Activated naive CD8-positive, alpha-beta T cell (primary cell): ENCODE measurements around the gene ANXA8.
A peak's percentile ranks its signal among the peaks of the same experiment; 100 is the strongest.
"Not testable (repeated sequence)": the region's sequence is repeated elsewhere in the genome, so short reads cannot be mapped to it uniquely, and the experiment has no call there.

Experiments
- H3K27ac Mint-ChIP-seq: one replicate; pipeline ENCODE4 v1.8.0; 2021; ENCODE audit warnings: mixed read lengths
- H3K27me3 Mint-ChIP-seq: one replicate; pipeline ENCODE4 v1.8.0; 2021; ENCODE audit warnings: mixed read lengths
- H3K36me3 Mint-ChIP-seq: one replicate; pipeline ENCODE4 v1.8.0; 2021; ENCODE audit warnings: mixed read lengths
- H3K4me1 Mint-ChIP-seq: one replicate; pipeline ENCODE4 v1.8.0; 2021; ENCODE audit warnings: low read depth, mixed read lengths
- H3K4me3 Mint-ChIP-seq: one replicate; pipeline ENCODE4 v1.8.0; 2021; ENCODE audit warnings: mild to moderate bottlenecking, mixed read lengths
- H3K9me3 Mint-ChIP-seq: one replicate; pipeline ENCODE4 v1.8.0; 2021; ENCODE audit warnings: low read depth, mixed read lengths

ANXA8 gene

GRCh38 chr10:47472647-47473046 lies 11.3 kb downstream of the ANXA8 start:
- H3K4me3 Mint-ChIP-seq, H3K27ac Mint-ChIP-seq, H3K4me1 Mint-ChIP-seq, H3K27me3 Mint-ChIP-seq, H3K36me3 Mint-ChIP-seq, H3K9me3 Mint-ChIP-seq: not testable (repeated sequence)

DNA sequence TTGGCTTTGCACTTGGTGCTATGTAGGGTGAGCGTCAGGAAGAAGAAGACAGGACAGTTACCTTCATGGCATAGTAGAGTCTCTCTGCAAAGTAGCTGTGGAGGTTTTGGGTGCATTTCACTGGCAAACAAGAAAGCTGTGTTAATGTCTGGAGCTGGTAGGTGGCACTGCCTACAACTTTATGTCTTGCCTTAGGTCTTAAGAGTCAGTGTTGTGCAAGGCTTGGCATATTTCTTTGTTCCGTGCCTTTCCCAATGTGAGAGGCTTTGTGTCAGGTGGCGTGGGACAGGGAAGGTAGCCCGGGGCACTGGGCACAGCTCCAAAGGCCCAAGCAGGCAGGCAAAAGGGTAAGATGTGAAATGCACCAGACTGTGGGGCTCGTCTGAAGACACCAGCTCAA lies 11.8 kb downstream of the ANXA8 start:
- H3K36me3 Mint-ChIP-seq, H3K27me3 Mint-ChIP-seq, H3K4me3 Mint-ChIP-seq, H3K4me1 Mint-ChIP-seq, H3K9me3 Mint-ChIP-seq, H3K27ac Mint-ChIP-seq: not testable (repeated sequence)

DNA sequence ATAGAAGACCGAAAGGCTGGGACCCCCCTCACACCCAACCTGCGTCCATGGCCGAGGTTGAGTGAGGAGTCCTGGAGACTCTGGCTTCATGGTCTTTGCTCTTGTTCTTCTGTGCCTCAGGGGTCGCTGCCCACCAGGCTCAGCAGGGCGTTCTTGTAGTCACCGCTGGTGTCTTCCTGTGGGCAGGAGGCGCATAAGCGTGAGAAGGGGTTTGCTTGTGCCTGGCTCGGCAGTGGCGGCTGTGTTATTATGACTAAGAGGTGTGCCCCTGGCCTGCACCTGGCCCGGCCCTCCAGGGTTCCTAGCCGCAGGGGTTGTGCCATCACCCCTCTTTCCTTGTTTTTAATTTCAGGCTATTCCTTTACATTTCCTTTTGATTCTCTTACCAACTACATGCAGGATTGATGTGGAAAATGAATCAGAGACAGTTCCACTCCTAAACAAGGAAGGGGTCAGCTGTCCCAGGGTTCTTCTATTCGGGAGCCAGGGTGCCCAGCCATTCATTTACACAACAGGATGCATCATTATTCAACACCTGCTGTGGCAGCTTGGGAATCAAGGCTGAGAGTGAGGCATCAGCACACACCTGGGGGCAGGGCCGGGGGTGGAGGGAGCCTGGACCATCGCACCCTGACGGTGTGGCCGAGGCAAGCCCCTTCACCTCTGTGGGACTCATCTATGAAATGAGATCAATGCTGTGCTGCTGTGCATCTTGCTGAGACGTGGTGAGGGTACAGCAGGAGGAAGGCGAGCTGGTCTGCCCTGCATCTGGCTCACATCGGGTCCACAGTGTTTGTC lies 15.0 kb downstream of the ANXA8 start:
- H3K27me3 Mint-ChIP-seq, H3K4me3 Mint-ChIP-seq, H3K9me3 Mint-ChIP-seq, H3K4me1 Mint-ChIP-seq, H3K27ac Mint-ChIP-seq, H3K36me3 Mint-ChIP-seq: not testable (repeated sequence)

- not testable (repeated sequence) for H3K27me3 Mint-ChIP-seq, H3K36me3 Mint-ChIP-seq, H3K4me1 Mint-ChIP-seq, H3K9me3 Mint-ChIP-seq, H3K27ac Mint-ChIP-seq, H3K4me3 Mint-ChIP-seq
These were observed 16.0 kb downstream of the ANXA8 start for GRCh38 chr10:47467957-47468356.

GRCh38 chr10:47467458-47467857 lies 16.5 kb downstream of the ANXA8 start:
- H3K9me3 Mint-ChIP-seq, H3K36me3 Mint-ChIP-seq, H3K27ac Mint-ChIP-seq, H3K4me1 Mint-ChIP-seq, H3K4me3 Mint-ChIP-seq, H3K27me3 Mint-ChIP-seq: not testable (repeated sequence)

GRCh38 chr10:47465216-47465917 lies 18.5 kb downstream of the ANXA8 start:
- not testable (repeated sequence) for H3K4me1 Mint-ChIP-seq, H3K9me3 Mint-ChIP-seq, H3K4me3 Mint-ChIP-seq, H3K36me3 Mint-ChIP-seq, H3K27ac Mint-ChIP-seq, H3K27me3 Mint-ChIP-seq

DNA sequence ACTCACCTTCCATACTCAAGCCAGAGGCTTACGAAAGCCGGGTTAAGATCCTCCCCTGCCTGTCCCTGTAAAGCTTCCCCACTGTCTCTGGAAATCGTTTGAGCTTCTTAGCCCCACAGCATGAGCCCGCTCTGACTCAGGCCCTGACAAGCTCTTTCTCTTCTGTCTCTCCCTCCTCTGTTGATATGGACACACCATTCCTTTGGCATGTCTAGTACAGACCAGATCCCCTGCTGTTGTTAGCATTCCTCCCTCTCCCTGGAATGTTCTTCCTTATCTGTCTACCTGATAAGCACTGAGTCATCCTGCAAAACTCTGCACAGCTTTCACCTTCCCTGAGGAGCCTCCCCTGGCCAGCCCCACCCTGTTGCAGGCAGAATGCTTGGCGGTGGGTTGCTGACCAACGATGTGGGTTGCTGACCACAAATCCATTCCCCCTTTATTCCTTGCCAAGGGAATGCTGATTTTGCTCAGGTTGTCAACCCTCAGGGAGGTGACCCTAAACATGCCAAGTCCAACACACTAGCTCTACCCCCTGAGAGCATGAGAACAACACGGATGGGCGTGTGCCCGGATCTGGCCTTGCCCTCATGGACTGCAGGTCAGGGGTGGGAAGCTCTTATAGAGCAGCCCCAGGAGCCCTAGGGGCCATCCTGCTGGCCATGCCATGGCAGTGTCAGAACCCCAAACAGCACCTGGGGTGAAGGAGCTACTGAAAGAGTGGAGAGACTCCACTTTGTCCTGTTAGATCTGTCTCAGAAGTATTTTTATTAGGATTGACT lies 21.1 kb downstream of the ANXA8 start:
- not testable (repeated sequence) for H3K4me1 Mint-ChIP-seq, H3K36me3 Mint-ChIP-seq, H3K9me3 Mint-ChIP-seq, H3K27me3 Mint-ChIP-seq, H3K4me3 Mint-ChIP-seq, H3K27ac Mint-ChIP-seq

DNA sequence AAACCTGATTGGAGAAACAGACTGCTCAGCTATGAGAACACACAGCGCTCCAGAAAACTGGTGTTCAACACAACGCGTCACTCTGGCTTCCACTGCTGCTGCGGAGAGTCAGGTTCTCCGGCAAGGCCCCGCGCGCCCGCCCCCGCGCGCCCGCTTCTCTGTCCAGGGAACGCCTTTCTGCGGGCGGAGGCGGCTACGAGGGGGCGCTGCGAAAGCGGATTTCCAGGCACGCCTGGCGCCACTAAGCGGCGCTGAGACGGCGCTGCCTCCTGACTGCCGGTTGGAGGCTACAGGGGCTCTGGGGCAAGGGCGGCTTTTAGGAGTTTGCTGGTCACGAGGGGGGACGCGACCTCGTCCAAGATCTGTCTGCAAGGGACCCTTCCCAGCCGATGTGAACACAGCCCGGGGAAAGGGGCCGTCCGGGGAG lies 22.6 kb downstream of the ANXA8 start:
- not testable (repeated sequence) for H3K4me1 Mint-ChIP-seq, H3K27ac Mint-ChIP-seq, H3K9me3 Mint-ChIP-seq, H3K36me3 Mint-ChIP-seq, H3K27me3 Mint-ChIP-seq
- peak overlapping the region; percentile 40 for H3K4me3 Mint-ChIP-seq

DNA sequence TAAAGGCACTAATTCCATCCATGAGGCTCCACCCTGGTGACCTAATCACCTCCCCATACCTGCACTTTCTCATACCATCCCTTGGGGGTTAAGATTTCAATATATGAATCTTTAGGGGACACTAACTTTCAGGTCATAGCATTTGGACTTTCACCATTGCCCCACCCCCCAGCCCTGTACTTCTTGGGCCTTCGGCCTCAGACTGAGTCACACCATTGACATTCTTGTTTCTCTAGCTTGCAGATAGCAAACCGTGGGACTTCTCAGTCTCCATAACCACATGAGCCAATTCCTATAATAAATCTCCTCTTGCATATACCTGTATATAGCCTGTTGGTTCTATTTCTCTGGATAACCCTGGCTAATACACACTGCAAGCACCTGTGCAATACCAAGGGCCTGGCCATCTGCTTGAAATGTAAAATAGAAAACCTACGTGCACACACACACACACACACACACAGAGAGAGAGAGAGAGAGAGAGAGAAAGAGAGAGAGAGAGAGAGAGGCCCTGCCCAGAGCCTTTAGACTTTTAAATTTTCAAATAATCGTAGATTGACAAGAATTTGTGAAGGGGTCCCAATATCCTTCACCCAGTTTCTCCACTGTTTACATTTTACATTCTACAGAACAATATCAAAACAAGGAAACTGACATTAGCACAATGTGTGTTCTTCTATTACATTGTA lies 25.3 kb downstream of the ANXA8 start:
- H3K27ac Mint-ChIP-seq, result no peak overlapping the region
- H3K9me3 Mint-ChIP-seq, result no peaks in the 10 kb centered on the region
- H3K27me3 Mint-ChIP-seq, result peaks cover 1% of the 10 kb centered on the region
- no peak overlapping the region for H3K4me3 Mint-ChIP-seq
- H3K36me3 Mint-ChIP-seq, result no peaks in the 10 kb centered on the region
- H3K4me1 Mint-ChIP-seq, result peaks cover 2% of the 10 kb centered on the region

DNA sequence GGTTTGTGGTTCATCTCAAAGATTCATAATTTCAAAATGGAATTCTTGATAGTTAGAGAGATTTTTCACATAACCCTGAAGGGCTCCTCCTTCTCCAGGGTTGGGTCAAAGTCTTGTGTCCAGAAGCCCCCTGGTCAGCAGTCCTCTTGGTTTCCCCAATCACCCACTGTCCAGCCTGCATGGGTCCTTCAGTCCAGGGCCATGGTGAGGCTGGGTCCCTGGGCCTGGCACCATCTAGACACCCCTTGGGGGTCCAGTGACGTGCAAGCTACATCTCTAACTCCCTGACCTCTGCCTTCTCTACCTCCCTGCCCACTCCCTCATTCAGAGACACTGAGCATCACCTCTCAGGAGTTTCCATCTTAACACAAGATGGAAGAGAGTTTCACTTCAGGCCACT lies 26.1 kb downstream of the ANXA8 start:
- no peaks in the 10 kb centered on the region for H3K9me3 Mint-ChIP-seq
- H3K27me3 Mint-ChIP-seq, result peaks cover 1% of the 10 kb centered on the region
- H3K36me3 Mint-ChIP-seq, result no peaks in the 10 kb centered on the region
- no peak overlapping the region for H3K27ac Mint-ChIP-seq
- H3K4me3 Mint-ChIP-seq, result no peak overlapping the region
- peaks cover 2% of the 10 kb centered on the region for H3K4me1 Mint-ChIP-seq

DNA sequence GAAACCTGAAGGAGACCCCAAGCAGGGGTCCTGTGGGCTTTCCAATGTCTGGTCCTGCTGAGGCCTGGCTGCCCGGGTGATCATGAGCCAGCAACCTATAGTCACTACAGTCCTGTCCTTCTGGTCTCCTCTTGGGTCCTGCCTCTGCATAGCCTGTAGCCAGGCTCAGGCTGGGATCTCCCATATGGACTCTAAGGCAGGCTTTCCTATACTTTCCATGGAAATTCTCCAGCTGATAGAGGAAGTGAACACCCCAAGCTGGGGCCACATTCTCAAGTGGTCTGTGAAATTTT lies 26.4 kb downstream of the ANXA8 start:
- Mint-ChIP-seq H3K27me3 (peaks cover 1% of the 10 kb centered on the region), H3K4me1 (peaks cover 2% of the 10 kb centered on the region), H3K9me3 (no peaks in the 10 kb centered on the region), H3K36me3 (no peaks in the 10 kb centered on the region), H3K27ac (no peak overlapping the region), H3K4me3 (no peak overlapping the region)

DNA sequence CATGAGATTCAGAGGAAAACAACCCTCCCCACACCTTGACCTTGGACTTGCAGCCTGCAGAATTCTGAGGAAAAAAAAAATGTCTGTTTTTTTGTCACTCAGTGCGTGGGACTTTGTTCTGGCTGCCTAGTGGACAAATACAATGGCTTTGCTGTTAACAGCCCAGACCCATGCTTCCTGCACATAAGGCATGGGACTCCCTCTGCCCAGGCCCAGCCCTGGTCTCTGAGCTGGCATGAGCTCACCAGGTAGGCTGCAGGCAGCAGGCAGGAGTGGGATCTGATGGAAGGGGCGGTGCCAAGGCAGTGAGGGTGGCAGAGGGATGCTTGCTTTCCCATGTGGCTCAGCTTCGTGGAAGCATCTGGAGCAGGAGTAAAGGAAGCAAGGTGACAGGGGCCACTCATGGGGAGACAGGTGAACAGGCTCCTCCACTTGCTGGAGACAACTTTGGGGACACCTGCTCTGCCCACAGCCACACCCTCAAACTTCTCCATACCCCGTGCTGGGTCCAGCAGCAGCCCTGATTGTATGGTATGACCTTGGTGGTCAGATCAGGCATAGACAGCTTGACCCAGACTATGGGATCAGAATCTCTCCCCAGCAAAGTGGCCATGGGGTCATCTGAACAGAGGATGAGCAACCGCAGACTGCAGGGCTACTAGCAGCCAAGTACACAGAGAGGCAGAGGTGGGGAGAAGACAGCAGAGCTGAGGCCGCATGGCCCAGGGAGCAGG lies 27.0 kb downstream of the ANXA8 start:
- Mint-ChIP-seq H3K36me3 (no peaks in the 10 kb centered on the region), H3K27me3 (peaks cover 1% of the 10 kb centered on the region), H3K27ac (no peak overlapping the region), H3K4me1 (peaks cover 2% of the 10 kb centered on the region), H3K4me3 (no peak overlapping the region), H3K9me3 (no peaks in the 10 kb centered on the region)

DNA sequence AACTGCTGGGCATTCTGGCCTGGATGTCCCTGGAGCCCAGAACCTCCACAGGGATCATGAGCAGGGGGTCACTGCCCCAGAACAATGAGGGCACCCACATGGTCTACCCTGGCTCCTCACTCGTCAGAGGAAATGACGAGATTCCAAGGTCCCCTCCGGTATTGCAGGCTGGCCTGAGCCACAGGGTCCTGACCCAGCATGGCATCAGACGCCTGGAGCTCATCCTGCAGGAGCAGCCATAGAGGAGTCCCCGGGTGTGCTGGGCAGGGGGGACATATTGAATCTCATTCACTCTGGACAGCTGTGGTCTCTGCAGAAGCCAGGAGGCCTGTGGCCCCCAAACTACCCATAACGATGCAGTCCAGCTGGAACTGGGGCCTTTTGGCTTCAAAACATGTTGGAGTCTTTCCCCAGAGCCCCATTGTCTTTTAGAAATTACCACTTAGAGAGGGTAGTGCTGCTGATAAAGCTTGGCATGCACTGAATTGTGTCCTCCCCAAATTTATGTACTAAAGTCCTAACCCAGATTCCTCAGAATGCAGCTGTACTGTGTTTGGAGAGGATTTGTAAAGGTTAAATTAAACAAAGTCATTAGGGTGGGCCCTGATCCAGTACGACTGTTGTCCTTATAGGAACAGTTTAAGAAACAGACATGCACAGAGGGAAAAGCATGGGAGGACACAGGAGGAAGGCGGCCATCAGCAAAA lies 27.7 kb downstream of the ANXA8 start:
- Mint-ChIP-seq H3K9me3 (no peaks in the 10 kb centered on the region), H3K4me3 (no peak overlapping the region), H3K27ac (no peak overlapping the region), H3K27me3 (peaks cover 1% of the 10 kb centered on the region), H3K4me1 (peaks cover 2% of the 10 kb centered on the region), H3K36me3 (no peaks in the 10 kb centered on the region)

DNA sequence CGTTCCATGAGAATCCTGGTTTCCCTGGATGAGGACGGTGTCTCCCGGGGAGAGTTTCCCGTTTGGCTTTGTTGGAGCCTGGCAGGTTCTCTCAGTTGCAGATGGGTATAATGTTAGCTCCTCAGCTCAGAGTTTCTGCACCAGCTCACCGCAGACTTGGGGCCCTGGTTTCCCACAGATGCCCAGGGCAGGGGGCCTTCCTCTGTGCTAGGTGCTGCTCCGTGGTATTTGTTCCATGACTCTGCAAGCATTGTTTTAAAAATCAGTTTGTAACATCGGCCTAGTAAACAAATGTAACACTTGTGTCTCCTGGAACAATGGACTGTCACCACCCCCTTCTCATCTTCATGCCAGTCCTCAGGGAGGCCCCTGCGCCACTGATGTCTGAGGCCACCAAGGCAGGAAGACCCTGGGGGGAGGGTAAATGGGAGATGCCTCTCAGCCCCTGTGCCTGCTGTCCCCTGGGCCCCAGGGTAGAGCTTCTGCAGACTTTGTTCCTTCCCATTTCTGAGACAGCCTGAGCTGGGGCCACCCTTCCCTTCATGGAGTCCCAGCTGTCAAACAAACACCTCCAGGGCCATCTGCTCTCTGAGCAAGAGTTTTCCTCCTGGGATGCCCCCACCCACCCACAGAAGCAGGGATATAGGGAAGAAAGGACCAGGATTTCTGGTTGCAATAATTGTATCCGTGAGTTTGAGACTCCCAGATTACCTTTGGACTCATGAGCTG lies 28.4 kb downstream of the ANXA8 start:
- not testable (repeated sequence) for H3K36me3 Mint-ChIP-seq, H3K27ac Mint-ChIP-seq

More for the DNA sequence above, 28.4 kb downstream of the ANXA8 start:
- not testable (repeated sequence) for H3K27me3 Mint-ChIP-seq, H3K4me1 Mint-ChIP-seq, H3K9me3 Mint-ChIP-seq, H3K4me3 Mint-ChIP-seq
